IMR-90 (cell line): ENCODE results near the gene EPHB1.

ENCODE experiments used
- BHLHE40 ChIP-seq: fragments of 150-350 bp; IDR thresholded peaks from 2 replicates; pipeline ENCODE4 v1.6.1; 2016; ENCODE audit warnings: mild to moderate bottlenecking, low read depth, low read length
- CTCF ChIP-seq: conservative IDR thresholded peaks from 2 replicates; pipeline ENCODE4 v1.5.1; 2012; ENCODE audit warnings: mild to moderate bottlenecking, low read depth, low read length, improper control_type of control experiment
- MAZ ChIP-seq: IDR thresholded peaks from 2 replicates; pipeline ENCODE4 v1.6.1; 2012; ENCODE audit warnings: low read depth, mild to moderate bottlenecking, low read length, improper control_type of control experiment, moderate library complexity, borderline replicate concordance
- POLR2A ChIP-seq: IDR thresholded peaks from 2 replicates; pipeline ENCODE4 v1.6.1; 2012; ENCODE audit warnings: mild to moderate bottlenecking, low read depth, low read length
- RAD21 ChIP-seq: IDR thresholded peaks from 2 replicates; pipeline ENCODE4 v1.6.1; 2012; ENCODE audit warnings: low read length, improper control_type of control experiment
- USF2 ChIP-seq: fragments of 150-350 bp; IDR thresholded peaks from 2 replicates; pipeline ENCODE4 v1.6.1; 2017; ENCODE audit warnings: mild to moderate bottlenecking, antibody characterized with exemption, low read length, low read depth

GRCh38 chr3:134820994-134821393 lies 25.9 kb downstream of the EPHB1 start:
- TF ChIP-seq USF2 (no peak), MAZ (no peak), CTCF (no peak), POLR2A (no peak), RAD21 (no peak), BHLHE40 (no peak)
